ENCODE data around the gene METAP1. TPM values are rescaled to one million over a fixed set of nuclear protein-coding genes. Genes with fewer than 3 reads are reported as not detected.

The METAP1 gene
- total RNA-seq, 3 donors from 2014 or later (not counting 1 experiment from before 2014, with no cell fraction given): 41.1 to 54.3 (median 41.5) TPM

DNA sequence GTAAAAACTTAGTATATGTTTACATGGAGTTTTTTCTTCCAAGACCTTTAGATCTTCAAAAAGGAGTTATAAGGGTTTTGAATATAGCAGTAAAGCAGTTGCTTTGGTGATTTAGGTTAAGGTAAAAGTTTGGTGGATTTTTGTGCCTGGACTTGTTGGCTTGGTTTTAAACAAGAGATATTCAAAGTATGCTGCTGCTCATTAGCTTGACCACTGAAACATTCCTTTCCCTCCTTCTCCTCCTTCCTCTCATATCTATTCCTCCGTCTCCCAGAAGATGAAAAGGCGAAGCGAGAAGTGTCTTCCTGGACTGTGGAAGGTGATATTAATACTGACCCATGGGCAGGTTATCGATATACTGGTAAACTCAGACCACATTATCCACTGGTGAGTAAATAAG, 38.4 kb downstream of the METAP1 start:
- intact Hi-C loops (cut with micrococcal nuclease): no loop called here
- no peaks in the 10 kb centered on the region for H3K27me3 ChIP-seq (ENCODE audit: control insufficient read depth, insufficient read depth, low read length)
- WGBS (ENCODE audit: insufficient coverage): no CpG with 5 or more reads among the region's 4 CpGs
- Mint-ChIP-seq H3K27ac (no peak overlapping the region), H3K27me3 (ENCODE audit: low read depth in 2 of 2) (no peaks in the 10 kb centered on the region), H3K4me3 (no peak overlapping the region), H3K9me3 (no peaks in the 10 kb centered on the region), H3K36me3 (peaks cover 11% of the 10 kb centered on the region), H3K4me1 (peaks cover 24 to 44% of the 10 kb centered on the region in 2 donors)
- H3K9me3 ChIP-seq (ENCODE audit: control insufficient read depth, insufficient read depth, low read length): no peaks in the 10 kb centered on the region
- TF ChIP-seq, protein P1, sequence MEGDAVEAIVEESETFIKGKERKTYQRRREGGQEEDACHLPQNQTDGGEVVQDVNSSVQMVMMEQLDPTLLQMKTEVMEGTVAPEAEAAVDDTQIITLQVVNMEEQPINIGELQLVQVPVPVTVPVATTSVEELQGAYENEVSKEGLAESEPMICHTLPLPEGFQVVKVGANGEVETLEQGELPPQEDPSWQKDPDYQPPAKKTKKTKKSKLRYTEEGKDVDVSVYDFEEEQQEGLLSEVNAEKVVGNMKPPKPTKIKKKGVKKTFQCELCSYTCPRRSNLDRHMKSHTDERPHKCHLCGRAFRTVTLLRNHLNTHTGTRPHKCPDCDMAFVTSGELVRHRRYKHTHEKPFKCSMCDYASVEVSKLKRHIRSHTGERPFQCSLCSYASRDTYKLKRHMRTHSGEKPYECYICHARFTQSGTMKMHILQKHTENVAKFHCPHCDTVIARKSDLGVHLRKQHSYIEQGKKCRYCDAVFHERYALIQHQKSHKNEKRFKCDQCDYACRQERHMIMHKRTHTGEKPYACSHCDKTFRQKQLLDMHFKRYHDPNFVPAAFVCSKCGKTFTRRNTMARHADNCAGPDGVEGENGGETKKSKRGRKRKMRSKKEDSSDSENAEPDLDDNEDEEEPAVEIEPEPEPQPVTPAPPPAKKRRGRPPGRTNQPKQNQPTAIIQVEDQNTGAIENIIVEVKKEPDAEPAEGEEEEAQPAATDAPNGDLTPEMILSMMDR (IDR thresholded peaks at IDR 0.05): no peak
- ATAC-seq (no peak), DNase-seq (no peak)
- peaks cover 6% of the 10 kb centered on the region for H3K36me3 ChIP-seq (ENCODE audit: control insufficient read depth, insufficient read depth, low read length)
- no peak overlapping the region for H3K4me3 ChIP-seq (ENCODE audit: low read length)
- no peaks in the 10 kb centered on the region for H3K4me1 ChIP-seq (ENCODE audit: control insufficient read depth, insufficient read depth, low read length)
- H3K27ac ChIP-seq (ENCODE audit: low read length): no peak overlapping the region

DNA sequence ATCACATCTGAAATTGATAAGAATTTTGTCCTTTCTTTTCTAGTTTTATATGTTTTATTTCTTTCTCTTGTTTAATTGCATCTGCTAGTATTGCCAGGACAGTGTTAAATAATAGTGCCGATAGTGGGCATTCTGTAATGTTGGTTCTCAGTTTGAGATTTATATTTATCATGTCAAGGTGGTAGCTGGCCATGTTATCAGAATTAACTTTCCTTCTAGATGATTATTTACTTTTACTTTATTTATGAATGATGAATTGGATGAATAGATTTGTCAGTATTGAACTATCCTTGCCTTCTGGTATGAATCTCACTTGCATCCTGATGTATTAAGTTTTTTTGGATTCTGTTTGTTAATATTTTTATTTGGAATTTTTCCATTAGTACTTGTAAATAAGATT, 42.7 kb downstream of the METAP1 start:
- ATAC-seq (no peak), DNase-seq (no peak)
- no peaks in the 10 kb centered on the region for H3K27me3 ChIP-seq (ENCODE audit: control insufficient read depth, insufficient read depth, low read length)
- no peak overlapping the region for H3K27ac ChIP-seq (ENCODE audit: low read length)
- peaks cover 15% of the 10 kb centered on the region for H3K36me3 ChIP-seq (ENCODE audit: control insufficient read depth, insufficient read depth, low read length)
- no peak overlapping the region for H3K4me3 ChIP-seq (ENCODE audit: low read length)
- no peaks in the 10 kb centered on the region for H3K4me1 ChIP-seq (ENCODE audit: control insufficient read depth, insufficient read depth, low read length)
- H3K4me3 Mint-ChIP-seq: no peak overlapping the region
- no peak overlapping the region for H3K27ac Mint-ChIP-seq
- peaks cover 11% of the 10 kb centered on the region for H3K36me3 Mint-ChIP-seq
- peaks cover 4 to 15% of the 10 kb centered on the region in 2 donors for H3K4me1 Mint-ChIP-seq
- intact Hi-C loops (cut with micrococcal nuclease): no loop called here
- no peaks in the 10 kb centered on the region for H3K9me3 Mint-ChIP-seq
- H3K27me3 Mint-ChIP-seq (ENCODE audit: low read depth in 2 of 2): no peaks in the 10 kb centered on the region
- 100% methylated on average over 1 of the region's 1 CpG for WGBS (ENCODE audit: insufficient coverage)
- no peaks in the 10 kb centered on the region for H3K9me3 ChIP-seq (ENCODE audit: control insufficient read depth, insufficient read depth, low read length)
- TF ChIP-seq, protein P1 (IDR thresholded peaks at IDR 0.05): no peak

GRCh38 chr4:99043346-99043745, 47.8 kb downstream of the METAP1 start:
- Mint-ChIP-seq H3K9me3 (no peaks in the 10 kb centered on the region), H3K36me3 (peaks cover 12% of the 10 kb centered on the region), H3K27me3 (ENCODE audit: low read depth in 2 of 2) (no peaks in the 10 kb centered on the region), H3K4me3 (peak overlapping the region; percentile 63), H3K4me1 (peaks cover 12% of the 10 kb centered on the region in 2 donors), H3K27ac (peak overlapping the region; percentile 91 to 96)
- TF ChIP-seq, protein P1 (IDR thresholded peaks at IDR 0.05): no peak
- peak in 1 of 2 donors; percentile 68 for DNase-seq
- Histone ChIP-seq H3K27ac (ENCODE audit: low read length) (peak overlapping the region; percentile 95), H3K4me3 (ENCODE audit: low read length) (no peak overlapping the region), H3K9me3 (ENCODE audit: control insufficient read depth, insufficient read depth, low read length) (no peaks in the 10 kb centered on the region), H3K4me1 (ENCODE audit: control insufficient read depth, insufficient read depth, low read length) (peaks cover 7% of the 10 kb centered on the region), H3K36me3 (ENCODE audit: control insufficient read depth, insufficient read depth, low read length) (peaks cover 18% of the 10 kb centered on the region), H3K27me3 (ENCODE audit: control insufficient read depth, insufficient read depth, low read length) (no peaks in the 10 kb centered on the region)
- ATAC-seq: peak; percentile 92 to 96 (median 95)
- intact Hi-C loops (cut with micrococcal nuclease): loop anchor here (1.0 kb wide), 1 partner anchor 45 kb away; the partner anchor contains the start of gene ADH5
- WGBS (ENCODE audit: insufficient coverage): 6% methylated on average over 2 of the region's 2 CpGs

- intact Hi-C loops (cut with micrococcal nuclease): no loop called here
These were observed 52.2 kb downstream of the METAP1 start for GRCh38 chr4:99047710-99048109.

More at GRCh38 chr4:99047710-99048109, 52.2 kb downstream of the METAP1 start:
- Histone ChIP-seq H3K9me3 (ENCODE audit: control insufficient read depth, insufficient read depth, low read length) (no peaks in the 10 kb centered on the region), H3K4me1 (ENCODE audit: control insufficient read depth, insufficient read depth, low read length) (peaks cover 7% of the 10 kb centered on the region), H3K4me3 (ENCODE audit: low read length) (no peak overlapping the region), H3K27ac (ENCODE audit: low read length) (no peak overlapping the region), H3K27me3 (ENCODE audit: control insufficient read depth, insufficient read depth, low read length) (no peaks in the 10 kb centered on the region), H3K36me3 (ENCODE audit: control insufficient read depth, insufficient read depth, low read length) (peaks cover 31% of the 10 kb centered on the region)
- H3K27me3 Mint-ChIP-seq (ENCODE audit: low read depth in 2 of 2): no peaks in the 10 kb centered on the region
- no CpG with 5 or more reads among the region's 2 CpGs for WGBS (ENCODE audit: insufficient coverage)
- DNase-seq: no peak
- H3K4me3 Mint-ChIP-seq: no peak overlapping the region
- no peak for ATAC-seq
- no peak overlapping the region for H3K27ac Mint-ChIP-seq
- H3K9me3 Mint-ChIP-seq: no peaks in the 10 kb centered on the region
- TF ChIP-seq, protein P1 (IDR thresholded peaks at IDR 0.05): no peak
- peaks cover 12 to 17% of the 10 kb centered on the region in 2 donors for H3K4me1 Mint-ChIP-seq
- H3K36me3 Mint-ChIP-seq: peaks cover 19% of the 10 kb centered on the region

Measured in natural killer cell (primary cell).